ENCODE results near the gene SASH1. TPM values are rescaled to one million over a fixed set of nuclear protein-coding genes. Genes with fewer than 3 reads are reported as not detected.

The SASH1 gene
- total RNA-seq, 1 experiment from 2014 or later, result 42.0 TPM

- H3K4me1 Mint-ChIP-seq (ENCODE audit: low read depth, unreplicated experiment), result peaks cover 38% of the 10 kb centered on the region
- peak overlapping the region; percentile 67 for H3K27ac Mint-ChIP-seq (ENCODE audit: unreplicated experiment)
- ChIA-PET CTCF (interaction anchor here (0.6 kb wide), 1 partner anchor 807 kb away, joined by 3 read pairs; no protein-coding TSS in a partner anchor), POLR2A (no interaction called here)
- H3K4me1 ChIP-seq, result peaks cover 39% of the 10 kb centered on the region
- no peak overlapping the region for H3K4me3 ChIP-seq (ENCODE audit: low read depth, low read length)
- no peaks in the 10 kb centered on the region for H3K9me3 Mint-ChIP-seq (ENCODE audit: unreplicated experiment)
- intact Hi-C loops (cut with micrococcal nuclease; ENCODE audit: unreplicated experiment), result no loop called here
- no peaks in the 10 kb centered on the region for H3K36me3 ChIP-seq (ENCODE audit: control insufficient read depth, insufficient read depth, low read length)
- no peak for TF ChIP-seq CTCF (IDR thresholded peaks at IDR 0.05; ENCODE audit: insufficient read depth in 1 of 2, low read depth in 1 of 2, low read length in 1 of 2, severe bottlenecking in 1 of 2, unreplicated experiment in 1 of 2)
- DNase-seq, result no peak
- BruUV-seq (replicated peaks), result no TSS peak
- H3K27me3 ChIP-seq (replicated peaks; ENCODE audit: control insufficient read depth, insufficient read depth, low read length), result no peaks in the 10 kb centered on the region
- no peak overlapping the region for H3K4me3 Mint-ChIP-seq (ENCODE audit: unreplicated experiment)
- H3K9me3 ChIP-seq, result no peaks in the 10 kb centered on the region
- peaks cover 39% of the 10 kb centered on the region for H3K36me3 Mint-ChIP-seq (ENCODE audit: insufficient read depth, unreplicated experiment)
- H3K27me3 Mint-ChIP-seq (ENCODE audit: insufficient read depth, unreplicated experiment), result no peaks in the 10 kb centered on the region
Observed at GRCh38 chr6:148447521-148448230, 105.0 kb downstream of the SASH1 start.

GRCh38 chr6:148448369-148449012 lies 105.9 kb downstream of the SASH1 start:
- no peaks in the 10 kb centered on the region for H3K27me3 ChIP-seq (replicated peaks; ENCODE audit: control insufficient read depth, insufficient read depth, low read length)
- no peak for TF ChIP-seq CTCF (IDR thresholded peaks at IDR 0.05; ENCODE audit: insufficient read depth in 1 of 2, low read depth in 1 of 2, low read length in 1 of 2, severe bottlenecking in 1 of 2, unreplicated experiment in 1 of 2)
- peaks cover 38% of the 10 kb centered on the region for H3K4me1 Mint-ChIP-seq (ENCODE audit: low read depth, unreplicated experiment)
- H3K9me3 Mint-ChIP-seq (ENCODE audit: unreplicated experiment), result no peaks in the 10 kb centered on the region
- POLR2A ChIA-PET, result interaction anchor here (0.5 kb wide), 1 partner anchor 869 kb away, joined by 3 read pairs; the partner anchor contains the start of gene TAB2
- CTCF ChIA-PET, result no interaction called here
- H3K36me3 ChIP-seq (ENCODE audit: control insufficient read depth, insufficient read depth, low read length), result no peaks in the 10 kb centered on the region
- H3K27me3 Mint-ChIP-seq (ENCODE audit: insufficient read depth, unreplicated experiment), result no peaks in the 10 kb centered on the region
- no peak overlapping the region for H3K4me3 Mint-ChIP-seq (ENCODE audit: unreplicated experiment)
- peaks cover 39% of the 10 kb centered on the region for H3K4me1 ChIP-seq
- H3K36me3 Mint-ChIP-seq (ENCODE audit: insufficient read depth, unreplicated experiment), result peaks cover 39% of the 10 kb centered on the region
- no peak for DNase-seq
- H3K4me3 ChIP-seq (ENCODE audit: low read depth, low read length), result no peak overlapping the region
- no peaks in the 10 kb centered on the region for H3K9me3 ChIP-seq
- H3K27ac Mint-ChIP-seq (ENCODE audit: unreplicated experiment), result peak overlapping the region; percentile 67
- intact Hi-C loops (cut with micrococcal nuclease; ENCODE audit: unreplicated experiment), result no loop called here
- no TSS peak for BruUV-seq (replicated peaks)

GRCh38 chr6:148450866-148451265 lies 108.2 kb downstream of the SASH1 start:
- intact Hi-C loops (cut with micrococcal nuclease; ENCODE audit: unreplicated experiment), result no loop called here
- no peak for DNase-seq
- no peaks in the 10 kb centered on the region for H3K27me3 Mint-ChIP-seq (ENCODE audit: insufficient read depth, unreplicated experiment)
- ChIA-PET POLR2A (no interaction called here), CTCF (no interaction called here)
- H3K27ac Mint-ChIP-seq (ENCODE audit: unreplicated experiment), result no peak overlapping the region
- no peak overlapping the region for H3K4me3 ChIP-seq (ENCODE audit: low read depth, low read length)
- H3K27me3 ChIP-seq (replicated peaks; ENCODE audit: control insufficient read depth, insufficient read depth, low read length), result no peaks in the 10 kb centered on the region
- H3K9me3 Mint-ChIP-seq (ENCODE audit: unreplicated experiment), result no peaks in the 10 kb centered on the region
- no peak overlapping the region for H3K4me3 Mint-ChIP-seq (ENCODE audit: unreplicated experiment)
- no peak for TF ChIP-seq CTCF (IDR thresholded peaks at IDR 0.05; ENCODE audit: insufficient read depth in 1 of 2, low read depth in 1 of 2, low read length in 1 of 2, severe bottlenecking in 1 of 2, unreplicated experiment in 1 of 2)
- BruUV-seq (replicated peaks), result no TSS peak
- peaks cover 22% of the 10 kb centered on the region for H3K4me1 Mint-ChIP-seq (ENCODE audit: low read depth, unreplicated experiment)
- peaks cover 15% of the 10 kb centered on the region for H3K4me1 ChIP-seq
- no peaks in the 10 kb centered on the region for H3K9me3 ChIP-seq
- H3K36me3 Mint-ChIP-seq (ENCODE audit: insufficient read depth, unreplicated experiment), result peaks cover 46% of the 10 kb centered on the region
- no peaks in the 10 kb centered on the region for H3K36me3 ChIP-seq (ENCODE audit: control insufficient read depth, insufficient read depth, low read length)
